ENCODE data around the gene HIF1A. TPM values are rescaled to one million over a fixed set of nuclear protein-coding genes. Genes with fewer than 3 reads are reported as not detected.
"Not testable (repeated sequence)": the region's sequence is repeated elsewhere in the genome, so short reads cannot be mapped to it uniquely, and the experiment has no call there.

Gene HIF1A
- total and polyA plus RNA-seq, 2 of the 8 experiments (the other 6 are each of a cell fraction or from before 2014, with no cell fraction given): 54.8 to 175 TPM

GRCh38 chr14:61707774-61708173 lies 12.5 kb downstream of the HIF1A start:
- H3K23ac ChIP-seq (ENCODE audit: insufficient read length); H2AK5ac ChIP-seq (ENCODE audit: low read depth, low read length); H3K27me3 ChIP-seq (replicated peaks in 1 of 4; ENCODE audit: control insufficient read depth in 3 of 4, extremely low read depth in 1 of 4, insufficient read depth in 3 of 4, low read length in 3 of 4); H4K91ac ChIP-seq (replicated peaks; ENCODE audit: insufficient read length, low read length); H4K5ac ChIP-seq (ENCODE audit: insufficient read length, low read depth, low read length); H3K4ac ChIP-seq (replicated peaks; ENCODE audit: insufficient read length, low read depth, low read length); H2BK20ac ChIP-seq (ENCODE audit: low read length); H2AFZ ChIP-seq (ENCODE audit: low read length); H3K14ac ChIP-seq (ENCODE audit: insufficient read length); H2BK12ac ChIP-seq (ENCODE audit: low read depth, low read length); H3K23me2 ChIP-seq (ENCODE audit: low read depth, low read length); DNase-seq (ENCODE audit: low read depth in 1 of 2, low spot score in 2 of 2); CTCF ChIA-PET (ENCODE audit: partially characterized antibody); H3K4me2 ChIP-seq (ENCODE audit: insufficient read depth in 1 of 2, low read depth in 2 of 2, low read length in 2 of 2); H4K8ac ChIP-seq (ENCODE audit: extremely low read depth, insufficient read depth, low read length); H3K9me3 ChIP-seq (ENCODE audit: insufficient read depth in 2 of 2, low read depth in 1 of 2, low read length in 1 of 2); H2BK5ac ChIP-seq (ENCODE audit: low read depth, low read length); H3K18ac ChIP-seq (ENCODE audit: extremely low read depth, low read length); H3K79me1 ChIP-seq (ENCODE audit: low read depth, low read length); H3K4me3 ChIP-seq (ENCODE audit: extremely low read depth in 1 of 4, insufficient read depth in 2 of 4, low read depth in 3 of 4, low read length in 4 of 4); H3K4me1 ChIP-seq (replicated peaks in 1 of 4; ENCODE audit: control insufficient read depth in 3 of 4, insufficient read depth in 4 of 4, low read length in 3 of 4); H2BK15ac ChIP-seq (ENCODE audit: low read length); H3K9ac ChIP-seq (replicated peaks in 1 of 4; ENCODE audit: extremely low read depth in 1 of 4, low read depth in 3 of 4, low read length in 3 of 4); H3K56ac ChIP-seq (replicated peaks; ENCODE audit: insufficient read length, low read depth, low read length); H3K27ac ChIP-seq (ENCODE audit: low read depth, low read length); H2BK120ac ChIP-seq (replicated peaks; ENCODE audit: low read depth, low read length); H3K36me3 ChIP-seq (ENCODE audit: control insufficient read depth in 2 of 4, insufficient read depth in 4 of 4, low read length in 3 of 4); FAIRE-seq: not testable (repeated sequence)
- POLR2A ChIA-PET (ENCODE audit: partially characterized antibody): interaction anchor here (1.1 kb wide), 1 partner anchor 12 kb away, joined by 3 read pairs; no protein-coding TSS in a partner anchor
- Histone ChIP-seq H4K20me1 (replicated peaks in 1 of 2; ENCODE audit: control insufficient read depth in 1 of 2, insufficient read depth in 2 of 2, low read length in 2 of 2) (peaks cover 19 to 33% of the 10 kb centered on the region in 2 experiments), H3K79me2 (ENCODE audit: control insufficient read depth in 1 of 2, insufficient read depth in 2 of 2, low read length in 2 of 2) (peaks cover 68 to 94% of the 10 kb centered on the region in 2 experiments)
- 97% methylated on average over 2 of the region's 4 CpGs; no CpG with 5 or more reads in 1 of the 2 experiments for WGBS, 2 experiments (ENCODE audit: extremely low coverage in 1 of 2, insufficient coverage in 1 of 2, insufficient read length in 1 of 2, insufficient replicate concordance in 2 of 2, low coverage in 1 of 2, low lambda C conversion rate in 2 of 2, missing lambda C conversion rate in 1 of 2)

DNA sequence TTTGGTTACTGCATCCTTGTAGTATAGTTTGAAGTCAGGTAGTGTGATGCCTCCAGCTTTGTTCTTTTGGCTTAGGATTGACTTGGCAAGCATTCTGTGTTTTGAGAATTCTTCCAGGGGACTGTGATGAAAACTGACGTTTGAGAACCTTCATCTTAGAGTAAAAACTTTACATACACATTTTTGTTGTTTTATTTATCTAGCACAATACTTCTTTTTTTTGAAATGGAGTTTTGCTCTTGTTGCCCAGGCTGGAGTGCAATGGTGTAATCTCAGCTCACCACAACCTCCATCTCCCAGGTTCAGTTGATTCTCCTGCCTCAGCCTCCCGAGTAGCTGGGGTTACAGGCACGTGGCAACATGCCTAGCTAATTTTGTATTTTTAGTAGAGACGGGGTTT lies 13.4 kb downstream of the HIF1A start:
- H3K4me2 ChIP-seq (ENCODE audit: insufficient read depth in 1 of 2, low read depth in 2 of 2, low read length in 2 of 2); H4K91ac ChIP-seq (replicated peaks; ENCODE audit: insufficient read length, low read length); H4K8ac ChIP-seq (ENCODE audit: extremely low read depth, insufficient read depth, low read length); H2BK15ac ChIP-seq (ENCODE audit: low read length); H3K18ac ChIP-seq (ENCODE audit: extremely low read depth, low read length); H2BK120ac ChIP-seq (replicated peaks; ENCODE audit: low read depth, low read length); H4K5ac ChIP-seq (ENCODE audit: insufficient read length, low read depth, low read length); H2BK5ac ChIP-seq (ENCODE audit: low read depth, low read length); H3K56ac ChIP-seq (replicated peaks; ENCODE audit: insufficient read length, low read depth, low read length); H3K23me2 ChIP-seq (ENCODE audit: low read depth, low read length); H3K27me3 ChIP-seq (replicated peaks in 1 of 4; ENCODE audit: control insufficient read depth in 3 of 4, extremely low read depth in 1 of 4, insufficient read depth in 3 of 4, low read length in 3 of 4); H2AK5ac ChIP-seq (ENCODE audit: low read depth, low read length); H2BK12ac ChIP-seq (ENCODE audit: low read depth, low read length); H3K14ac ChIP-seq (ENCODE audit: insufficient read length); H2AFZ ChIP-seq (ENCODE audit: low read length); H2BK20ac ChIP-seq (ENCODE audit: low read length); H3K9ac ChIP-seq (replicated peaks in 1 of 4; ENCODE audit: extremely low read depth in 1 of 4, low read depth in 3 of 4, low read length in 3 of 4); DNase-seq (ENCODE audit: low read depth in 1 of 2, low spot score in 2 of 2); H3K4me1 ChIP-seq (replicated peaks in 1 of 4; ENCODE audit: control insufficient read depth in 3 of 4, insufficient read depth in 4 of 4, low read length in 3 of 4); H3K4ac ChIP-seq (replicated peaks; ENCODE audit: insufficient read length, low read depth, low read length); H3K4me3 ChIP-seq (ENCODE audit: extremely low read depth in 1 of 4, insufficient read depth in 2 of 4, low read depth in 3 of 4, low read length in 4 of 4); H3K27ac ChIP-seq (ENCODE audit: low read depth, low read length); FAIRE-seq; H3K23ac ChIP-seq (ENCODE audit: insufficient read length); H3K79me1 ChIP-seq (ENCODE audit: low read depth, low read length); H3K9me3 ChIP-seq (ENCODE audit: insufficient read depth in 2 of 2, low read depth in 1 of 2, low read length in 1 of 2); H3K36me3 ChIP-seq (ENCODE audit: control insufficient read depth in 2 of 4, insufficient read depth in 4 of 4, low read length in 3 of 4): not testable (repeated sequence)
- ChIA-PET CTCF (ENCODE audit: partially characterized antibody) (interaction anchor here (0.7 kb wide), 1 partner anchor 228 kb away, joined by 3 read pairs; no protein-coding TSS in a partner anchor), POLR2A (ENCODE audit: partially characterized antibody) (interaction anchor here (1.1 kb wide), 1 partner anchor 13 kb away, joined by 3 read pairs; no protein-coding TSS in a partner anchor)
- 82% methylated on average over 4 of the region's 4 CpGs; no CpG with 5 or more reads in 1 of the 2 experiments for WGBS, 2 experiments (ENCODE audit: extremely low coverage in 1 of 2, insufficient coverage in 1 of 2, insufficient read length in 1 of 2, insufficient replicate concordance in 2 of 2, low coverage in 1 of 2, low lambda C conversion rate in 2 of 2, missing lambda C conversion rate in 1 of 2)
- H3K79me2 ChIP-seq (ENCODE audit: control insufficient read depth in 1 of 2, insufficient read depth in 2 of 2, low read length in 2 of 2): peaks cover 67 to 94% of the 10 kb centered on the region in 2 experiments
- H4K20me1 ChIP-seq (replicated peaks in 1 of 2; ENCODE audit: control insufficient read depth in 1 of 2, insufficient read depth in 2 of 2, low read length in 2 of 2): peaks cover 17 to 29% of the 10 kb centered on the region in 2 experiments
